Upper lobe of left lung (tissue), 6 donors: ENCODE results near the gene CFAP298. TPM values are rescaled to one million over a fixed set of nuclear protein-coding genes. Genes with fewer than 3 reads are reported as not detected.

Source experiments
- ATAC-seq, 2 donors: fragments of 200-7000 bp; cut with Tn5 transposase; one replicate each; pipeline ENCODE4 v1.9.1; 2022; ENCODE audit warnings: mild to moderate bottlenecking in 2 of 2, moderate library complexity in 2 of 2; ENCODE audit not compliant: low FRiP score in 2 of 2
- DNase-seq, 2 donors: peaks; one replicate each; pipeline ENCODE4 v3.0.0-alpha.2; 2019 to 2020
- H3K27ac ChIP-seq, 4 donors: fragments of 200-600 bp; sonication (generic); one replicate each; pipeline ENCODE4 v1.5.1; 2016 to 2019
- H3K27me3 ChIP-seq, 4 donors: fragments of 200-600 bp; sonication (generic); one replicate each; pipeline ENCODE4 v1.5.1; 2017 to 2019
- H3K36me3 ChIP-seq, 4 donors: fragments of 200-600 bp; sonication (generic); one replicate each; pipeline ENCODE4 v1.5.1; 2016 to 2019
- H3K4me1 ChIP-seq, 4 donors: fragments of 200-600 bp; sonication (generic); one replicate each; pipeline ENCODE4 v1.5.1; 2018 to 2019
- H3K4me3 ChIP-seq, 4 donors: fragments of 200-600 bp; sonication (generic); one replicate each; pipeline ENCODE4 v1.5.1; 2017 to 2019; ENCODE audit warnings: mild to moderate bottlenecking in 2 of 4, moderate library complexity in 1 of 4
- H3K9me3 ChIP-seq, 4 donors: fragments of 200-600 bp; sonication (generic); one replicate each; pipeline ENCODE4 v1.5.1; 2018 to 2019
- CTCF ChIP-seq, 6 experiments: fragments of 450-650 bp in 4 of 6; fragments of 200-600 bp in 2 of 6; sonication (generic) in 2 of 6; IDR thresholded peaks; one replicate each; pipeline ENCODE4 v1.5.1; 2016 to 2019; ENCODE audit warnings: antibody characterized with exemption in 6 of 6
- EP300 ChIP-seq, 4 donors: sonication (generic); formaldehyde crosslinking; IDR thresholded peaks; one replicate each; pipeline ENCODE4 v1.5.1; 2017; ENCODE audit warnings: antibody characterized with exemption in 4 of 4, control low read depth in 2 of 4
- POLR2A ChIP-seq, 4 donors: fragments of 450-650 bp; IDR thresholded peaks; one replicate each; pipeline ENCODE4 v1.5.1; 2016 to 2017; ENCODE audit warnings: antibody characterized with exemption in 4 of 4, mild to moderate bottlenecking in 2 of 4
- POLR2AphosphoS5 ChIP-seq, 2 donors: sonication (generic); formaldehyde crosslinking; IDR thresholded peaks; one replicate each; pipeline ENCODE4 v1.5.1; 2017; ENCODE audit warnings: antibody characterized with exemption in 2 of 2
- WGBS, 2 donors: methylation state at CpG; one replicate each; pipeline ENCODE4 v1.1.5; 2017 to 2018; 5-methylcytosine and 5-hydroxymethylcytosine counted together
- total RNA-seq, 6 donors: library from RNA; depleted of rRNA in 4 of 6; stranded (reverse); fragments of >200 nt in 4 of 6; gene quantifications; one replicate each; pipeline versions ENCODE4 v1.1.0 to v1.2.1, GENCODE V29; 2016 to 2021
- donor health status: DM: no; HTN: no; CAD: no; lungs with moderate emphysema.
- donor health status: DM: no; HTN: yes; CAD: no; lungs with severe emphysema.

The CFAP298 gene
- total RNA-seq, 6 donors from 2014 or later, result 22.9 to 47.1 (median 30.4) TPM

- ATAC-seq, result peak; percentile 93 to 95
- H3K9me3 ChIP-seq, result peaks cover 0 to 3% (median 0%) of the 10 kb centered on the region in 4 donors
- H3K27ac ChIP-seq, result peak overlapping the region; percentile 72 to 84 (median 80)
- H3K4me1 ChIP-seq, result peaks cover 4 to 19% (median 15%) of the 10 kb centered on the region in 4 donors
- DNase-seq, result peak; percentile 78 to 92
- no peaks in the 10 kb centered on the region for H3K27me3 ChIP-seq
- H3K4me3 ChIP-seq, result peak overlapping the region; percentile 38 to 61 (median 50)
- WGBS, 2 donors, result 5 to 6% methylated on average over 47 to 54 of the region's 61 CpGs
- H3K36me3 ChIP-seq, result no peaks in the 10 kb centered on the region
- TF ChIP-seq POLR2A (IDR thresholded peaks at IDR 0.05) (peak in 2 of 4 donors; percentile 25 to 35), POLR2AphosphoS5 (IDR thresholded peaks at IDR 0.05) (peak in 1 of 2 donors; percentile 38), EP300 (IDR thresholded peaks at IDR 0.05) (peak in 1 of 4 donors; percentile 1), CTCF (IDR thresholded peaks at IDR 0.05) (peak; percentile 71 to 85 (median 76))
Observed at GRCh38 chr21:32569261-32570230, 42.6 kb downstream of the CFAP298 start.

- Histone ChIP-seq H3K27ac (no peak overlapping the region), H3K9me3 (peaks cover 0 to 5% (median 0%) of the 10 kb centered on the region in 4 donors), H3K36me3 (no peaks in the 10 kb centered on the region), H3K27me3 (no peaks in the 10 kb centered on the region), H3K4me3 (no peak overlapping the region), H3K4me1 (peaks cover 4 to 19% (median 15%) of the 10 kb centered on the region in 4 donors)
- 94 to 96% methylated on average over 8 of the region's 8 CpGs for WGBS, 2 donors
- DNase-seq, result no peak
- TF ChIP-seq POLR2A (IDR thresholded peaks at IDR 0.05), result no peak
- TF ChIP-seq EP300 (IDR thresholded peaks at IDR 0.05), result no peak
- TF ChIP-seq POLR2AphosphoS5 (IDR thresholded peaks at IDR 0.05), result no peak
- TF ChIP-seq CTCF (IDR thresholded peaks at IDR 0.05), result no peak
- ATAC-seq, result no peak
Observed at GRCh38 chr21:32567626-32568025, 44.6 kb downstream of the CFAP298 start.

GRCh38 chr21:32566741-32567389 is 45.3 kb downstream of the CFAP298 start:
- no peak for ATAC-seq
- H3K9me3 ChIP-seq, result peaks cover 0 to 5% (median 0%) of the 10 kb centered on the region in 4 donors
- no peak overlapping the region for H3K4me3 ChIP-seq
- DNase-seq, result no peak
- peaks cover 4 to 19% (median 15%) of the 10 kb centered on the region in 4 donors for H3K4me1 ChIP-seq
- TF ChIP-seq POLR2A (IDR thresholded peaks at IDR 0.05) (no peak), CTCF (IDR thresholded peaks at IDR 0.05) (no peak), POLR2AphosphoS5 (IDR thresholded peaks at IDR 0.05) (no peak), EP300 (IDR thresholded peaks at IDR 0.05) (no peak)
- 83 to 86% methylated on average over 5 of the region's 5 CpGs for WGBS, 2 donors
- no peak overlapping the region for H3K27ac ChIP-seq
- H3K36me3 ChIP-seq, result no peaks in the 10 kb centered on the region
- H3K27me3 ChIP-seq, result no peaks in the 10 kb centered on the region

- no peaks in the 10 kb centered on the region for H3K36me3 ChIP-seq
- 91% methylated on average over 2 of the region's 2 CpGs for WGBS, 2 donors
- DNase-seq (no peak), ATAC-seq (no peak)
- H3K27me3 ChIP-seq, result no peaks in the 10 kb centered on the region
- no peak overlapping the region for H3K4me3 ChIP-seq
- H3K27ac ChIP-seq, result no peak overlapping the region
- H3K9me3 ChIP-seq, result peaks cover 0 to 5% (median 0%) of the 10 kb centered on the region in 4 donors
- TF ChIP-seq POLR2AphosphoS5 (IDR thresholded peaks at IDR 0.05) (no peak), CTCF (IDR thresholded peaks at IDR 0.05) (no peak), POLR2A (IDR thresholded peaks at IDR 0.05) (no peak), EP300 (IDR thresholded peaks at IDR 0.05) (no peak)
- H3K4me1 ChIP-seq, result peaks cover 4 to 19% (median 15%) of the 10 kb centered on the region in 4 donors
Observed at GRCh38 chr21:32565856-32566465, 46.2 kb downstream of the CFAP298 start.
